HG03571 (cell line): ENCODE measurements around the gene VGF.
"Not testable (repeated sequence)": the region's sequence is repeated elsewhere in the genome, so short reads cannot be mapped to it uniquely, and the experiment has no call there.

Experiments used
- ATAC-seq: cut with Tn5 transposase; IDR thresholded peaks from one replicate; pipeline ENCODE4 v1.9.1; 2021; ENCODE audit not compliant: unreplicated experiment

Gene VGF

DNA sequence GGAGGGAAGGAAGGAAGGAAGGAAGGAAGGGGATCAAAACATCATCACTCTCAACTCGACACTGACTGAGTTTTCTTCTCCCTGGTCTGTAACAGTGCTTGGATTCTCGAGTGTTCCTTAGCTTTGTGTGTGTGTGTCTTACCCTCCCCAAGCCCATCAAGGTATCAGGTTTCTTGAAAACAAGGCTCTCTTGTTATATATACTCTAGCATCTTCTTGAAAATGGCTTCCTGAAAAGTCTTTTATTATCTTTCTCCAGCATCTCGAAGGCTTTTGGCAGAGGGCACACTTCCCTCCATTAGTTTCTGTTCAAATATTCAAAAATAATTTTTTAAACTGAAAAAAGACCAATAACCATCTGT lies 25.1 kb downstream of the VGF start:
- no peak for ATAC-seq

DNA sequence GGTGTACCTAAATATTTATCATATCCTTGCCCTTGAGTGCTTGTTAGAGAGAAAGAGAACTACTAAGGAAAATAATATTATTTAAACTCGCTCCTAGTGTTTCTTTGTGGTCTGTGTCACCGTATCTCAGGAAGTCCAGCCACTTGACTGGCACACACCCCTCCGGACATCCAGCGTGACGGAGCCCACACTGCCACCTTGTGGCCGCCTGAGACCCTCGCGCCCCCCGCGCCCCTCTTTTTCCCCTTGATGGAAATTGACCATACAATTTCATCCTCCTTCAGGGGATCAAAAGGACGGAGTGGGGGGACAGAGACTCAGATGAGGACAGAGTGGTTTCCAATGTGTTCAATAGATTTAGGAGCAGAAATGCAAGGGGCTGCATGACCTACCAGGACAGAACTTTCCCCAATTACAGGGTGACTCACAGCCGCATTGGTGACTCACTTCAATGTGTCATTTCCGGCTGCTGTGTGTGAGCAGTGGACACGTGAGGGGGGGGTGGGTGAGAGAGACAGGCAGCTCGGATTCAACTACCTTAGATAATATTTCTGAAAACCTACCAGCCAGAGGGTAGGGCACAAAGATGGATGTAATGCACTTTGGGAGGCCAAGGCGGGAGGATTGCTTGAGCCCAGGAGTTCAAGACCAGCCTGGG lies 27.0 kb downstream of the VGF start:
- ATAC-seq: peak; percentile 72

DNA sequence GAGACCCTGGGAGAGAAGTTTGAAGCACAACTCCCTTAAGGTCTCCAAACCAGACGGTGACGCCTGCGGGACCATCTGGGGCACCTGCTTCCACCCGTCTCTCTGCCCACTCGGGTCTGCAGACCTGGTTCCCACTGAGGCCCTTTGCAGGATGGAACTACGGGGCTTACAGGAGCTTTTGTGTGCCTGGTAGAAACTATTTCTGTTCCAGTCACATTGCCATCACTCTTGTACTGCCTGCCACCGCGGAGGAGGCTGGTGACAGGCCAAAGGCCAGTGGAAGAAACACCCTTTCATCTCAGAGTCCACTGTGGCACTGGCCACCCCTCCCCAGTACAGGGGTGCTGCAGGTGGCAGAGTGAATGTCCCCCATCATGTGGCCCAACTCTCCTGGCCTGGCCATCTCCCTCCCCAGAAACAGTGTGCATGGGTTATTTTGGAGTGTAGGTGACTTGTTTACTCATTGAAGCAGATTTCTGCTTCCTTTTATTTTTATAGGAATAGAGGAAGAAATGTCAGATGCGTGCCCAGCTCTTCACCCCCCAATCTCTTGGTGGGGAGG lies 27.6 kb downstream of the VGF start:
- ATAC-seq: no peak

DNA sequence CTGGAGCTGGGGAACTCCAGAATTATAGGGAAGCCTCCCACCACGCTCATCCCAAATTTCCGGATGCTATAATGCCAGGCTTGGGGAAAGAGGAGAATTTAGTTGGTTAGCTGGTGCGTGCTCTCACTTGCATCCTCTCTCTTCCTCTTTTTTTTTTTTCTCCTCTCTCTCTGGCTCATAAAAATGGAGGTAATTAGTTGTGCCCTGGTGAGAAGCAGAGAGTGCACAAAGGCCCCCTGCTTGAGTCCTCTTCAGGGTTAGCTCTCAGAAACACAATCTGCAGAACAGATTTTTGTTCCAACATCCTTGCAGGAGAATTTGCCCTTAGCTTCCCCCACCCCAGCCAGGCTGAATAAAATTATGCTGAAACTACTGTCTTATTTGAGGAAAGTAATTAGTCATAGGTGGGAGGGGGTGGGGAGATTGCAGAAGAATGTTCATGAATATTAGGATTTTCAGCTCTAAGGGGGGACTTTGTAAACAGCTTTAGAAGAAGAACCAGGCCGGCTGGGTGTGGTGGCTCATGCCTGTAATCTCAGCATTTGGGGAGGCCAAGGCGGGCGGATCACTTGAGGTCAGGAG lies 30.9 kb downstream of the VGF start:
- ATAC-seq: no peak

DNA sequence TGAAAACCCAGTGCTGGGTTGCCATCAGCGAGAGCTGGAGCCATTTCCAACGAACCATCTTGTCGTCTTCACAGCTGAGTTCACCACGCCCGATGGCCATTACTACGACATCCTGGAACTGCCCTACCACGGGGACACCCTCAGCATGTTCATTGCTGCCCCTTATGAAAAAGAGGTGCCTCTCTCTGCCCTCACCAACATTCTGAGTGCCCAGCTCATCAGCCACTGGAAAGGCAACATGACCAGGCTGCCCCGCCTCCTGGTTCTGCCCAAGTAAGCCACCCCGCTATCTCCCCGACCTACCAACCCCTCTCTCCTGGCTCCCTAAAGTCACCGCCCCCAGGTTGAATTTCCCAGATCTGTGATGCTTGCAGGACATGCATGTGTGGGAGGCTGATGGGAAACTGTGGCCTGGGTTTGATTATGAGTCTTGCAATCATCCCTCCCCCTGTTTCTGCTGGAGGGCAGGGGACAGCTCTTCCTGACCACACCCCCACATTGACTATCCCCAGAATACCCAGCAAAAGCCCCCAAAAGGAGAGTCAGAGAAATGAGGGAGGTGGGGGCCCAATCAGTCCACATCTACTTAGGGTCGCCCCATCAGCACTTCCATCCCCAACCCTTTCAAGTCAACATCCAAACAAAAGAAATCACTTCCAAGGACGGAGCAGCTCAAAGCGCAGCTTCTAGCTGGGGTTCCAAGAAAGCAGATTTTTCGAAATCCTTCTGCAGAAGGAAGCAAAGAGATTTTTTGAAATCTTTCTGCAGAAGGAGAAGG lies 31.6 kb downstream of the VGF start:
- ATAC-seq: no peak

DNA sequence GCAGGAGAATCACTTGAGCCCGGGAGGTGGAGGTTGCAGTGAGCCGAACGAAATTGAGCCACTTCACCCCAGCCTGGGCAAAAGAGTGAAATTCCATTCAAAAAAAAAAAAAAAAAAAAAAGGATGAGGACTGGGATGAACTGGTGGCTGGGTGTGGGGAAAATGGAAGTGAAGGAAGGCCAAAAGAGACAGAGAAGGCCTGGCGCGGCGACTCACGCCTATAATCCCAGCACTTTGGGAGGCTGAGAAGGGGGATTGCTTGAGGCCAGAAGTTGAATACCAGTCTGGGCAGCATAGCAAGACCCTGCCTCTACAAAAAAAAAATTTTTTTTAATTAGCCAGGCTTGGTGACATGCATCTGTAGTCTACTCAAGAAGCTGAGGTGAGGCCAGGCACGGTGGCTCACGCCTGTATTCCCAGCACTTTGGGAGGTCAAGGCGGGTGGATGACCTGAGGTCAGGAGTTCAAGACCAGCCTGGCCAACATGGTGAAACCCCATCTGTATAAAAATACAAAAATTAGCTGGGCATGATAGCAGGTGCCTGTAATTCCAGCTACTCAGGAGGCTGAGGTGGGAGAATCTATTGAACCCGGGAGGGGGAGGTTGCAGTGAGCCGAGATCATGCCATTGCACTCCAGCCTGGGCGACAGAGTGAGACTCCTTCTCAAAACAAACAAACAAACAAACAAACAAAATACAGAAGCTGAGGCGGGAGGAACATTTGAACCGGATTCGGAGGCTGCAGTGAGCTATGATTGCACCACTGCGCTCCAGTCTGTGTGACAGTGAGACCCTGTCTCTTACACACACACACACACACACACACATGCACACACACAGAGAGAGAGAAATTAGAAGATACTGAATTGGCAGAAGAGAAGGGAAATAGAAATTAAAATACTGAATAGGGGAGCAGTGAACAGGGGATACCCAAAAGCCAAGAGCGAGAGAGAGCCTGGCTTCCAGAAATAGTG lies 32.5 kb downstream of the VGF start:
- not testable (repeated sequence) for ATAC-seq

DNA sequence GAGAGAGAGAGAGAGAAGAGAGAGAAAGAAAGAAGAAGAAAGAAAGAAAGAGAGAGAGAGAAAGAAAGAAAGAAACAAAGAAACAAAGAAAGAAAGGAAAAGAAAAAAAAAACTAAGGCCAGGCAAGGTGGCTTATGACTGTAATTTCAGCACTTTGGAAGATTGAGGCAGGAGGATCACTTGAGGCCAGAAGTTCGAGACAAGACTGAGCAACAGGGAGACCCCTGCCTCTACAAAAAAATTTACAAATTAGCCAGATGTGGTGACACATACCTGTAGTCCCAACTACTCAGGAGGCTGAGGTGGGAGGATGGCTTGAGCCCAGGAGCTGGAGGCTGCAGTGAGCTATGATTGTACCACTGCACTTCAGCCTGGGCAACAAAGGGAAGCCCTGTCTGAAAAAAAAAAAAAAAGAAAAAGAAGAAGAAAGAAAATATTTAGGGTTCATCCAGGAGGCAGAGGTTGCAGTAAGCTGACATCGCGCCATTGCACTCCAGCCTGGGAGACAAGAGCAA lies 35.7 kb downstream of the VGF start:
- ATAC-seq: no peak

DNA sequence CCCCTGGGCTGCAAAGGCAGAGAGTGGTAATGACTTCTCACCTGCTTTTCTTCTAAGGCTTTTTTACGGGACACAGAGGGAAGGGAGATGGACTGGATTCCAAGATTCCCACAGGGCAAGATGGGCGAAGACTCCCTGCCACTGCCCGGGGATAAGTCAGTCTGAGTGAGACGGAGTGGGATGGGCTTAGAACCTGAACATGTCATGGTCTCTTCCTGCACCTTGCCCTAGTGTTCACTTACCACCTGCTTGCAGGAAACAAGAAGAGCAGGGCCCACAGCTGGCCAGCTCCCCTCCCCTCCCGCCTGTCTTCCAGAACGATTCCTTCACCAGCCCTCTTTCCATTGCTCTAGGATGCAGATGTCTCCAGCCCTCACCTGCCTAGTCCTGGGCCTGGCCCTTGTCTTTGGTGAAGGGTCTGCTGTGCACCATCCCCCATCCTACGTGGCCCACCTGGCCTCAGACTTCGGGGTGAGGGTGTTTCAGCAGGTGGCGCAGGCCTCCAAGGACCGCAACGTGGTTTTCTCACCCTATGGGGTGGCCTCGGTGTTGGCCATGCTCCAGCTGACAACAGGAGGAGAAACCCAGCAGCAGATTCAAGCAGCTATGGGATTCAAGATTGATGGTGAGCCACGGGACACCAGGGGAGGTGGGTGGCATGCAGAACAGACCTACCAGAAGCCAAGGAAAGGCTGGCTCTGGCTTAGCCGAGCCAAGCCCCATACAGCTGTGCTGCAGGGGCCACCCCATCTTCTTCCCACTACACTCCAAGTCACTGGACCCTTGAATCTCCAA lies 37.1 kb downstream of the VGF start:
- no peak for ATAC-seq

DNA sequence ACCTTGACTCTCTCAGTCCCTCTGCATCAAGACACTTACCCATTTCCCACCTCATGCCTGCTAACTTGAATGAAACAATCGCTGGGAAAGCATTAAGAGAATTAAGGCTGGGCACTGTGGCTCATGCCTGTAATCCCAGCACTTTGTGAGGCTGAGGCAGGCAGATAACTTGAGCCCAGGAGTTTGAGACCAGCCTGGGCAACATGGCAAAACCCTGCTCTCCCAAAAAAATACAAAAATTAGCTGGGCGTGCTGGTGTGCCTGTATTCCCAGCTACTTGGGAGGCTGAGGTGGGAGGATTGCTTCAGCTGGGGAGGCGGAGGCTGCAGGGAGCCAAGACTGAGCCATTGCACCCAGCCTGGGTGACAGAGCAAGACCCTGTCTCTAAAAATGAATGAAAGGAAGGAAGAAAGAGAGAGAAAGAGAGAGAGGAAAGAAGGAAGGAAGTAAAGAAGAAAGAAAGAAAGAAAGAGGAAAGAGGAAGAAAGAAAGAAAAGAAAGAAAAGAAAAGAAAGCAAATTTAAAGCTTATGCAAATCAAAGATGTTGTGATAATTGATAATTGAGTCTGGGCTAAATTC lies 37.8 kb downstream of the VGF start:
- no peak for ATAC-seq

DNA sequence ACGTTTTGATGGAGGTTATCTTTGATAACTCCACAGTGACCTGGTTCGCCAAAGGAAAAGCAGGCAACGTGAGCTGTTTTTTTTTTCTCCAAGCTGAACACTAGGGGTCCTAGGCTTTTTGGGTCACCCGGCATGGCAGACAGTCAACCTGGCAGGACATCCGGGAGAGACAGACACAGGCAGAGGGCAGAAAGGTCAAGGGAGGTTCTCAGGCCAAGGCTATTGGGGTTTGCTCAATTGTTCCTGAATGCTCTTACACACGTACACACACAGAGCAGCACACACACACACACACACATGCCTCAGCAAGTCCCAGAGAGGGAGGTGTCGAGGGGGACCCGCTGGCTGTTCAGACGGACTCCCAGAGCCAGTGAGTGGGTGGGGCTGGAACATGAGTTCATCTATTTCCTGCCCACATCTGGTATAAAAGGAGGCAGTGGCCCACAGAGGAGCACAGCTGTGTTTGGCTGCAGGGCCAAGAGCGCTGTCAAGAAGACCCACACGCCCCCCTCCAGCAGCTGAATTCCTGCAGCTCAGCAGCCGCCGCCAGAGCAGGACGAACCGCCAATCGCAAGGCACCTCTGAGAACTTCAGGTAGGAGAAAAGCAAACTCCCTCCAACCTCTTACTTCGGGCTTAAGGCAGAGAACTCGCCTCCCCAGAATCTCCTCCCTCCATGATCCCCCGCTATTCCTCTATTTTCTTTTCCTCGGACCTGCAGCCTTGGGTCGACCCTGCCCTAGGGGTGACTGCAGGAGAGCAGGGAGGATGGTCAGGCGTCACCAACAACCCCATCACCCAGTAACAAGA lies 38.5 kb downstream of the VGF start, which contains the start of gene SERPINE1:
TSS of gene SERPINE1 (plus strand) at position 454 of the 809 bp plus-strand sequence. CDS start 1,290 bp downstream, outside the sequence.
- no peak for ATAC-seq

DNA sequence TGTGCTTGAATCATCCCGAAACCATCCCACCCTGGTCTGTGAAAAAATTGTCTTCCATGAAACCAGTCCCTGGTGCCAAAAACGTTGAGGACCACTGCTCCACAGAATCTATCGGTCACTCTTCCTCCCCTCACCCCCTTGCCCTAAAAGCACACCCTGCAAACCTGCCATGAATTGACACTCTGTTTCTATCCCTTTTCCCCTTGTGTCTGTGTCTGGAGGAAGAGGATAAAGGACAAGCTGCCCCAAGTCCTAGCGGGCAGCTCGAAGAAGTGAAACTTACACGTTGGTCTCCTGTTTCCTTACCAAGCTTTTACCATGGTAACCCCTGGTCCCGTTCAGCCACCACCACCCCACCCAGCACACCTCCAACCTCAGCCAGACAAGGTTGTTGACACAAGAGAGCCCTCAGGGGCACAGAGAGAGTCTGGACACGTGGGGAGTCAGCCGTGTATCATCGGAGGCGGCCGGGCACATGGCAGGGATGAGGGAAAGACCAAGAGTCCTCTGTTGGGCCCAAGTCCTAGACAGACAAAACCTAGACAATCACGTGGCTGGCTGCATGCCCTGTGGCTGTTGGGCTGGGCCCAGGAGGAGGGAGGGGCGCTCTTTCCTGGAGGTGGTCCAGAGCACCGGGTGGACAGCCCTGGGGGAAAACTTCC lies 39.2 kb downstream of the VGF start:
- no peak for ATAC-seq

DNA sequence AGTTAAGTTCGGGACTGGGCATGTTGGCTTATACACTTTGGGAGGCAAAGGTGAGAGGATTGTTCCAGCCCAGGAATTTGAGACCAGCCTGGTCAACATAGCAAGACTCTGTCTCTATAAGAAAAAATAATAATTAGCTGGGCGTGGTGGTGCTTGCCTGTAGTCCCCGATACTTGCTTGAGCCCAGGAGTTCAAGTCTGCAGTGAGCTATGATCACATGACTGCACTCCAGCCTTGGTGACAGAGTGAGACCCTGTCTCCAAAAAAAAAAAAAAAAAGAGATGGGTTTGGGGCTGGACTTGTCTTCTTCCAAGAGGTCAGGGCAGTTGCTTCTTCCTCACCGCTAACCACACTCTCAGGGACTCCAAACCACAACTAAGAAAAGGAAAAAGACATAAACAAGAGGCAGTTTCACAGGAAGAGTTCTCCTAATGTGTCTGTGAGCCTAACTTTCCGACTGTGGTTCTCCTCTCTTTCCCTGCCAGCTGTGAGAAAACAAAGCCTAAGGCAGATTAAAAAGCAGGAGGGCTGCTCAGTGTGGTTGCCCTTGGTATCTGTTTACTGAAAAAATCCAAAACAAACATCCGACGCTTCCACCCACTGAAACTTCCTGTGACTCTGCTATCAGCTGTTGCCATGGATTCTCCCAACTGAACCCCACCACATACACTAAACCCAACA lies 40.9 kb downstream of the VGF start:
- ATAC-seq: no peak

DNA sequence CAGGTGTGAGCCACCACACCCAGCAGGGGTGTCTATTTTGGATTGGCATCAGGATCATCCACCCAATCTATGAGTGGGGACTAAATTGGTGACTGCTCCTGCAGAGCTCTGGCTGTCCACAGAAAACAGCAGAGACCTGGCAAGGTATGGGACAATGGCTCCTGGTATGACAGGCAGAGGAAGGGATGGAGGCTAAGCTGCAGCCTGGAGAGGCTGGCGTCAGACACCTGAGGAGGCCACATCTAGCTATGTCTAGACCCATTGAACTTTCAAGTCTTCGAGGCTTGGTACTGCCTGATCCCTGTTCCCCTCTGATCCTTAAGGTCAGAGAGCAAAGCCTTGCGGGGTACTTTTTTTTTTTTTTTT lies 41.7 kb downstream of the VGF start:
- no peak for ATAC-seq

DNA sequence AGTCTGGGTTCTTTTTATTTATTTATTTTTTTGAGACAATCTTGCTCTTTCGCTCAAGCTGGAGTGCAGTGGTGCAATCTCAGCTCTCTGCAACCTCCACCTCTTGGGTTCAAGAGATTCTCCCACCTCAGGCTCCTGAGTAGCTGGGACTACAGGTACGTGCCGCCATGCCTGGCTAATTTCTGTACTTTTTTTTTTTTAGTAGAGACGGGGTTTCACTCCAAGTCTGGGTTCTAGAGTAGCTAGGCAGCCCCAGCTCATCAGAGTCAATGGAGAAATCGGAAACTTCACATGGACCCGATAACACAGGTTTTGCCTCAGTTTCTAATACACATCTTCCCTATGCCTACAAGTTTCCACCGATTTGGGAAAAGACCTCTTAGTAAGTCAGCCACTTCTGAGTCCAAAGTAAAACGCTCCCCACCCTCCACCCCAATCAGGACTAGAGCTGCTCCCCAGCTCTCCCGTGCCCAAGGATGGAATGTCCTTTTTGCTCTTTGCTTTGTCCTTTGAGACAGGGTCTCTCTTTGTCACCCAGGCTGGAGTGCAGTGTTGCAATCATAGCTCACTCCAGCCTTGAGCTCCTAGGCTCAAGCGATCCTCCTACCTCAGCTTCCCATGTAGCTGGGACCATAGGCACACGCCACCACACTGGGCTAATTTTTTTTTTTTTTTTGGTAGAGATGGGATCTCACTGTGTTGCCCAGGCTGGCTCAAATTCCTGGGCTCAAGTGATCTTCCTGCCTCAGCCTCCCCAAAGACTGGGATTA lies 42.3 kb downstream of the VGF start:
- ATAC-seq: no peak

DNA sequence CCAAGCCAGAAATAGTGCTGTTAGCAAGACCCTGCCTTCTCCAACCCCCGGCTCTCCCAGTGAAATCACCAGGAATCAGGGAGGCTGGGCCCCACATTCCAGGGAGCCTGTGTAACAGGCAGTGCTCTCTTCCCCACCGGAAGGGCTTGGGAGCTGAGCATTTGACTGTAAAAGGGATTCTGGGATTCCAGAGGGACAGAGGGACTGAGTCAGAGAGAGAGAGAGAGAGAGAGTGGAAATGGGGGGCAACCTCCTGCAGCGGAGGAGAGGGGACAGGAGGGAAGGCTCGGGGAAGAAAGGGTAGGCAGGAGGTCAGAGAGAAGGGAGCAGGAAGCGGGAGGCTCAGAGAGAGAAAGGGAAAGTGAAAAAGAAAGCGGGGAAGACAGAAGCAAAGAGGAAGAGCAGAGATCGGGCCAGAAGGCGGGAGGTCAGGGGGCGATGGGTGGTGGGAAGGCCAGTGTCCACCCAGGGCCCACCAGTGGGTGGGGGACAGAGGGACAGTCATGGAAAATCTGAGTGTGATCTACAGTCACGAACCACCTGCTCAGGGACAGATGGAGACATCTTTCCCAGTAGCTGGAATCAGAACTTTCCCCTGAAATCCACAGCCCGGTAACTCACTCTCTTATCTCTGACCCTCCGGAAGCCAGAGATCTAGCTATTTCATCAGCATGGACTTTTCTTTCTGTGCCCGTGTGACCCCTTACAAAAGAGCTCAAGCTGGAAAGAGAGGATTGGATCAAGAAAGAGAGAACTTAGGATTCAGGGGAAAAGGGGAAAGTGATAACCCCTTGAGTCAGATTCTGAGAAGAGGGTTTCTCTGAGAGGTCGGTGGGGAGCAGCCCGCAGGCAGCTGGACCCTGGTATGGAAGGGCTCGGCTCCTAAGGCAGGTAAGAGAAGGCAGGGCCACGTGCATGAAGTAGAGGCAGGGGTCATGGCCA lies 43.1 kb downstream of the VGF start:
- no peak for ATAC-seq

DNA sequence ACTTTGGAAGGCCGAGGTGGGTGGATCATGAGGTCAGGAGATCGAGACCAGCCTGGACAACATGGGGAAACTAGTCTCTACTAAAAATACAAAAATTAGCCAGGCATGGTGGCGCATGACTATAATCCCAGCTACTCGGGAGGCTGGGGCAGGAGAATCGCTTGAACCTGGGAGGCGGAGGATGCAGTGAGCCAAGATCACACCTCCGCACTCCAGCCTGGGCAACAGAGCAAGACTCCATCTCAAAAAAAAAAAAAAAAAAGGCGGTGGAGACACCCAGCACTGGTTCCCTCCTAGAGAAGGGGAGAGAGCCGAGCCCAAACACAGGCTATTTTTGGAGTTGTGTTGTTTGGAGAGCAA lies 43.8 kb downstream of the VGF start:
- ATAC-seq: not testable (repeated sequence)
